HCT116 (cell line): Measurements from ENCODE around the gene MAGI3. TPM values are rescaled to one million over a fixed set of nuclear protein-coding genes. Genes with fewer than 3 reads are reported as not detected.

Experiments used
- ATAC-seq: fragments of 200-7000 bp; cut with Tn5 transposase; 2 replicates; pipeline ENCODE4 v1.9.1; 2020; ENCODE audit warnings: mild to moderate bottlenecking, moderate library complexity
- BruUV-seq: library from RNA; stranded (reverse); fragments of 400-500 nt; replicated peaks from 2 replicates; lab custom pipeline; 2021; lab: Mats Ljungman, UMichigan
- CTCF ChIA-PET: fragments of 300-600 bp; sonication (Branson Sonifier 250); formaldehyde crosslinking; loops from one replicate; lab custom pipeline; 2021; ENCODE audit warnings: antibody characterized with exemption; lab: Charles Lee
- POLR2A ChIA-PET: fragments of 300-600, 350-600 bp; sonication (Branson Sonifier 250); formaldehyde crosslinking; loops from one replicate; lab custom pipeline; 2021; ENCODE audit warnings: antibody characterized with exemption; lab: Charles Lee
- RAD21 ChIA-PET, 2 experiments: fragments of 300-600 bp; sonication (Branson Sonifier 250); formaldehyde crosslinking; loops; one replicate each; lab custom pipeline; 2023; ENCODE audit warnings: low total read pairs in 2 of 2; ENCODE audit not compliant: uncharacterized antibody in 2 of 2, unreplicated experiment in 2 of 2, low non-redundant PET in 1 of 2; lab: Charles Lee
- DNase-seq: peaks from one replicate; pipeline ENCODE4 v3.0.0-alpha.2; 2010; ENCODE audit warnings: low read depth, low spot score
- H2AFZ ChIP-seq: fragments of 200-600 bp; shearing (Covaris generic), sonication (generic); 2 replicates; pipeline ENCODE4 v1.6.1; 2017; ENCODE audit warnings: low read depth, mixed run types, mixed read lengths, antibody characterized with exemption, low read length; ENCODE audit not compliant: poor library complexity, severe bottlenecking
- H3K27ac ChIP-seq: 2 replicates; pipeline ENCODE4 v1.5.1; 2012; ENCODE audit warnings: low read depth, low read length
- H3K27me3 ChIP-seq: fragments of 200-600 bp; sonication (generic); 2 replicates; pipeline ENCODE4 v1.6.1; 2016; ENCODE audit warnings: mixed run types, low read length, mixed read lengths; ENCODE audit not compliant: insufficient read depth
- H3K36me3 ChIP-seq, 2 experiments: fragments of 200-500 bp in 1 of 2; fragments of 200-600 bp in 1 of 2; sonication (Bioruptor generic) in 1 of 2; sonication (generic) in 1 of 2; 2 replicates each; pipeline versions ENCODE4 v1.5.1 to v1.6.1; 2014 to 2016; ENCODE audit warnings: low read length in 2 of 2, inconsistent platforms in 1 of 2, mixed read lengths in 1 of 2, mixed run types in 1 of 2; ENCODE audit not compliant: insufficient read depth in 2 of 2, control insufficient read depth in 1 of 2
- H3K4me1 ChIP-seq, 2 experiments: fragments of 200-600 bp in 1 of 2; sonication (generic) in 1 of 2; 2 replicates each; pipeline versions ENCODE4 v1.5.1 to v1.6.1; 2012 to 2017; ENCODE audit warnings: low read length in 2 of 2, inconsistent platforms in 1 of 2, mild to moderate bottlenecking in 1 of 2, mixed read lengths in 1 of 2, mixed run types in 1 of 2, moderate library complexity in 1 of 2; ENCODE audit not compliant: insufficient read depth in 2 of 2, control insufficient read depth in 1 of 2
- H3K4me2 ChIP-seq: fragments of 200-600 bp; sonication (generic); 2 replicates; pipeline ENCODE4 v1.6.1; 2017; ENCODE audit warnings: mixed run types, low read length, mixed read lengths
- H3K4me3 ChIP-seq, 2 experiments: fragments of 200-600 bp in 1 of 2; sonication (generic) in 1 of 2; replicated peaks in 1 of 2; 2 replicates each; pipeline ENCODE4 v1.5.1; 2011 to 2016; ENCODE audit warnings: low read length in 2 of 2, control low read depth in 1 of 2, low read depth in 1 of 2, mild to moderate bottlenecking in 1 of 2, mixed read lengths in 1 of 2, mixed run types in 1 of 2
- H3K79me2 ChIP-seq: fragments of 200-600 bp; sonication (generic); 2 replicates; pipeline ENCODE4 v1.6.1; 2017; ENCODE audit warnings: mild to moderate bottlenecking, mixed run types, low read length, moderate library complexity, mixed read lengths; ENCODE audit not compliant: insufficient read depth
- H3K9ac ChIP-seq: fragments of 200-600 bp; sonication (generic); 2 replicates; pipeline ENCODE4 v1.6.1; 2016; ENCODE audit warnings: low read length, mixed read lengths
- H3K9me2 ChIP-seq: fragments of 200-600 bp; sonication (generic), shearing (Covaris generic); 2 replicates; pipeline ENCODE4 v1.6.1; 2017; ENCODE audit warnings: mixed run types, mild to moderate bottlenecking, moderate library complexity; ENCODE audit not compliant: insufficient read depth
- H3K9me3 ChIP-seq, 2 experiments: fragments of 200-500 bp in 1 of 2; fragments of 200-600 bp in 1 of 2; sonication (Bioruptor generic) in 1 of 2; sonication (generic) in 1 of 2; 2 replicates each; pipeline ENCODE4 v1.6.1; 2014 to 2017; ENCODE audit warnings: low read length in 2 of 2, mixed read lengths in 2 of 2, inconsistent platforms in 1 of 2, low read depth in 1 of 2, mild to moderate bottlenecking in 1 of 2, mixed run types in 1 of 2, moderate library complexity in 1 of 2; ENCODE audit not compliant: control insufficient read depth in 1 of 2, insufficient read depth in 1 of 2
- H4K20me1 ChIP-seq: fragments of 200-600 bp; sonication (generic), shearing (Covaris generic); 2 replicates; pipeline ENCODE4 v1.6.1; 2017; ENCODE audit warnings: mixed run types, mild to moderate bottlenecking, moderate library complexity; ENCODE audit not compliant: insufficient read depth
- EZH2 ChIP-seq: fragments of 200-600 bp; sonication (generic); IDR thresholded peaks from 2 replicates; pipeline ENCODE4 v1.6.1; 2017; ENCODE audit warnings: antibody characterized with exemption, mixed run types
- EZH2phosphoT487 ChIP-seq: fragments of 200-600 bp; IDR thresholded peaks from 2 replicates; pipeline ENCODE4 v1.6.1; 2018; ENCODE audit warnings: antibody characterized with exemption, borderline replicate concordance
- POLR2A ChIP-seq: IDR thresholded peaks from 2 replicates; pipeline ENCODE4 v1.7.0; 2011; ENCODE audit warnings: borderline replicate concordance; ENCODE audit not compliant: insufficient read depth, insufficient read length; ENCODE audit errors: extremely low read depth
- ZNF274 ChIP-seq: fragments of 200-500 bp; sonication (Bioruptor generic); IDR thresholded peaks from 2 replicates; pipeline ENCODE4 v1.6.1; 2014; ENCODE audit warnings: mild to moderate bottlenecking, low read depth, low read length, inconsistent platforms
- intact Hi-C: fragments of 100-400 bp; cut with micrococcal nuclease; formaldehyde crosslinking; loops from 2 replicates; pipeline ENCODE4 v1.10.0; 2022
- total RNA-seq: library from RNA; stranded (reverse); gene quantifications from one replicate; pipeline ENCODE4 v1.2.1, GENCODE V29; 2021; ENCODE audit not compliant: unreplicated experiment
- TF ChIP-seq, protein P1 (sequence below), 3 experiments: fragments of 200-600 bp in 1 of 3; sonication (generic) in 1 of 3; IDR thresholded peaks in 2 of 3; conservative IDR thresholded peaks in 1 of 3; 2 replicates each; pipeline ENCODE4 v1.5.1; 2012 to 2017; ENCODE audit warnings: low read depth in 2 of 3, low read length in 2 of 3, antibody characterized with exemption in 1 of 3, borderline replicate concordance in 1 of 3, control low read depth in 1 of 3, mild to moderate bottlenecking in 1 of 3, mixed read lengths in 1 of 3, mixed run types in 1 of 3, moderate library complexity in 1 of 3; ENCODE audit not compliant: insufficient read depth in 1 of 3
- TF ChIP-seq, protein P2 (sequence below): IDR thresholded peaks from 2 replicates; pipeline ENCODE4 v1.6.1; 2012

Gene MAGI3
- total RNA-seq, 1 experiment from 2014 or later: 11.8 TPM

DNA sequence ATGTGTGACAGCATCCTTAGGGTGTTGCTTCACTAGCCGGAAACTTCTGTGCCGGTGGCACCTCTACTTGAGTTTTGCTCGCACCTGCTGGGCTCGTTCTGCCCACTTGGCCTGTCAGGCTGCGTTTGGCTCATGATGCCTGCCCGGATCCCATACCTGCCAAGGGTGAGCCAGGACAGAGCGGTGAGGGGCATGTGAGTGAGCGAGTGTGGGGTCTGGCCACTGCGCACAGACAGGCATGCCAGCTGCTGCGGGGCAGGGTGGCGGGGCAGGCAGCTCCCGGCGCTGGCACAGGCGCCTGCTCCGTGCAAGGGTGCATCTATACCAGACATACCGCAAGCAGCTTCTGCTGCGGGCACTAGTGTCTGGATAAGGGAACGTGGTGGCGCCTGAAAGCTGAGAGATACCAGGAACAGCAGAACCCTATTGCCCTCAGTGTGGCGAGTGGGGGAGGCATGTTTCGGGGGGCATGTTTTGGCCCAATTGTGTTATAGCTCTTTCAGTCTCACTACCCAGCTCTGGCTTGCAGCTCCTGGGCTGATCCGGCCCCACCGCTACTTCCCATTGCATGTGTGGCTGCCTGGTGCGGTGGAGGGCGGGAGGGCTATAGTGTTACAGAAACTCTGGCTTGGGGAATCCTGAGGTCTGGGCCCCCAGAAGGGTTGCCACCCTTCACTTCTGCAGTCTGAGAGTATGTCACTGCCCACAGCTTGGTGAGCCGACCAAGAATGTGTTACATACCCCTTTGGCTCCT is 32.2 kb downstream of the MAGI3 start (continued):
- TF ChIP-seq, protein P1, sequence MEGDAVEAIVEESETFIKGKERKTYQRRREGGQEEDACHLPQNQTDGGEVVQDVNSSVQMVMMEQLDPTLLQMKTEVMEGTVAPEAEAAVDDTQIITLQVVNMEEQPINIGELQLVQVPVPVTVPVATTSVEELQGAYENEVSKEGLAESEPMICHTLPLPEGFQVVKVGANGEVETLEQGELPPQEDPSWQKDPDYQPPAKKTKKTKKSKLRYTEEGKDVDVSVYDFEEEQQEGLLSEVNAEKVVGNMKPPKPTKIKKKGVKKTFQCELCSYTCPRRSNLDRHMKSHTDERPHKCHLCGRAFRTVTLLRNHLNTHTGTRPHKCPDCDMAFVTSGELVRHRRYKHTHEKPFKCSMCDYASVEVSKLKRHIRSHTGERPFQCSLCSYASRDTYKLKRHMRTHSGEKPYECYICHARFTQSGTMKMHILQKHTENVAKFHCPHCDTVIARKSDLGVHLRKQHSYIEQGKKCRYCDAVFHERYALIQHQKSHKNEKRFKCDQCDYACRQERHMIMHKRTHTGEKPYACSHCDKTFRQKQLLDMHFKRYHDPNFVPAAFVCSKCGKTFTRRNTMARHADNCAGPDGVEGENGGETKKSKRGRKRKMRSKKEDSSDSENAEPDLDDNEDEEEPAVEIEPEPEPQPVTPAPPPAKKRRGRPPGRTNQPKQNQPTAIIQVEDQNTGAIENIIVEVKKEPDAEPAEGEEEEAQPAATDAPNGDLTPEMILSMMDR (IDR thresholded peaks at IDR 0.05 in 2 of 3, conservative IDR thresholded peaks at IDR 0.05 in 1 of 3; ENCODE audit: borderline replicate concordance in 1 of 3, insufficient read depth in 1 of 3, low read depth in 2 of 3, low read length in 2 of 3): no peak
- TF ChIP-seq POLR2A: no peak

DNA sequence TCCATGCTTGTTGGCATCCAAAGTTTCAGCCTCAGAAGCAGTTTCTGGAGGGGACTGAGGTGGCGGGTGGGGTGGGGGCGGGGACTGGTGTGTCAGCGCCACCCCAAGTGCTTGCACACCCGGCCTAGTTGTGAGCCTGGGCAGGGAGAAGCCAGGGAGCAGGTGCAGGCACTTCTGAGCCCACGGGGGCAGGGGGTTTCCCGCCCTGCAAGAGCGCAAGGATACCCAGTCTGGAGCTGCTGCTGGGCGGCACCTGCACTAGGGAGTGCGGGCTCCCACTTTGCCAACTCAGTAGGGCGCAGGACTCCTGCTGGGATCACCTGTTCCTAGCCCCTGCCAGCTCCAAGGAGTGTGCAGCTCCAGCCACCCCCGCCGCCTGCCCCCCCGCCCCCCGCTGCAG is 33.5 kb downstream of the MAGI3 start:
- H3K27me3 ChIP-seq: no peaks in the 10 kb centered on the region
- POLR2A ChIA-PET: no interaction called here
- H3K4me1 ChIP-seq: no peaks in the 10 kb centered on the region
- H3K4me2 ChIP-seq: no peak overlapping the region
- no peak overlapping the region for H3K27ac ChIP-seq
- RAD21 ChIA-PET: no interaction called here
- no peaks in the 10 kb centered on the region for H4K20me1 ChIP-seq
- H3K36me3 ChIP-seq: no peaks in the 10 kb centered on the region
- no peaks in the 10 kb centered on the region for H3K9me2 ChIP-seq
- TF ChIP-seq, protein P2, sequence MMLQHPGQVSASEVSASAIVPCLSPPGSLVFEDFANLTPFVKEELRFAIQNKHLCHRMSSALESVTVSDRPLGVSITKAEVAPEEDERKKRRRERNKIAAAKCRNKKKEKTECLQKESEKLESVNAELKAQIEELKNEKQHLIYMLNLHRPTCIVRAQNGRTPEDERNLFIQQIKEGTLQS: no peak
- TF ChIP-seq EZH2: no peak
- no peak for TF ChIP-seq ZNF274
- TF ChIP-seq EZH2phosphoT487: no peak
- TF ChIP-seq POLR2A: no peak
- TF ChIP-seq, all 23 proteins: peak for 0
- H3K9me3 ChIP-seq: no peaks in the 10 kb centered on the region; a peak in 2 of 4 replicates
- no peak overlapping the region for H3K9ac ChIP-seq
- H2AFZ ChIP-seq: no peak overlapping the region
- CTCF ChIA-PET: no interaction called here
- BruUV-seq: no TSS peak
- intact Hi-C loops: no loop called here
- H3K79me2 ChIP-seq: peaks cover 4% of the 10 kb centered on the region
- DNase-seq: no peak
- H3K4me3 ChIP-seq: no peak overlapping the region
- no peak for ATAC-seq
